Uterus (tissue), 2 donors: Measurements from ENCODE around the gene GJB6.

Experiments
- POLR2A ChIP-seq, 2 donors: fragments of 450-650 bp; IDR thresholded peaks; one replicate each; pipeline ENCODE4 v1.6.1; 2016; ENCODE audit warnings: antibody characterized with exemption in 2 of 2, mild to moderate bottlenecking in 1 of 2, moderate library complexity in 1 of 2
- TF ChIP-seq, protein P1 (sequence below), 4 experiments: fragments of 200-600 bp in 2 of 4; fragments of 450-650 bp in 2 of 4; sonication (generic) in 2 of 4; IDR thresholded peaks; one replicate each; pipeline ENCODE4 v1.5.1; 2016 to 2019; ENCODE audit warnings: antibody characterized with exemption in 4 of 4, mild to moderate bottlenecking in 2 of 4, moderate library complexity in 1 of 4

DNA sequence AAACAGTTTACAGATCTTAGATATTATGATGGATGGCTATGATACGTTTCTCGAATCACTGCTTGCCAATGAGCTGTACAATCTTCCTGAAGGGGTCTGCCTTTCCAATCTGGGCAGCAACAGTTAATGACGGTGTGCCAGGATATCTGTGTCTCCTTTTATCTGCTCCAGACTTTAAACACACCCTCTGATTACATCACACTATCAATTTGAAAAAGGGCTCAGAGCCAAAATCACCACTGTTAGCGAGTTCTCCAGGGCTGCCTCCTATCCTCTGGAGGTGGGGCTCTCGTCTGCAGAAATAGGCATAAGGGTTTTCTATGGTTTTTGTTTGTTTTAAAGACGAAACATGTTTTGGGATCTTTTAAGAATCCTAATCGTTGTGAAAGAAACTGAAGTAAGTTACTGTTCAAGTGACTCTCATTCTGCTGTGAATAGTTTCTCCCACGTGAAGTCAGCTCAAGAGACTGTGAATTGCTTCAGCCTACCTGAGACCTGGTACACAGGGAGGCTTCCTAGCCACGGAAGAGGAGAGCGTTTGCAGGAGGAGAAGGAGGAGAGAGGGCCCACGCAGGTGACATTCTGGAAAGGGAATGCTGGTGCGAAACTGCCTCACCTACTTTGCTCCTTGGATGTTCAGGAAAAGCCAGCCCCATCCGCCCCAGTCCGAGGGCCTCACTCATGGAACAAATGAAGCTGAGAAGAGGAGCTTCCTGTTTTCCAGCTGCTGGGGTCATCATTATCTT lies 56.0 kb downstream of the GJB6 start:
- TF ChIP-seq, protein P1, sequence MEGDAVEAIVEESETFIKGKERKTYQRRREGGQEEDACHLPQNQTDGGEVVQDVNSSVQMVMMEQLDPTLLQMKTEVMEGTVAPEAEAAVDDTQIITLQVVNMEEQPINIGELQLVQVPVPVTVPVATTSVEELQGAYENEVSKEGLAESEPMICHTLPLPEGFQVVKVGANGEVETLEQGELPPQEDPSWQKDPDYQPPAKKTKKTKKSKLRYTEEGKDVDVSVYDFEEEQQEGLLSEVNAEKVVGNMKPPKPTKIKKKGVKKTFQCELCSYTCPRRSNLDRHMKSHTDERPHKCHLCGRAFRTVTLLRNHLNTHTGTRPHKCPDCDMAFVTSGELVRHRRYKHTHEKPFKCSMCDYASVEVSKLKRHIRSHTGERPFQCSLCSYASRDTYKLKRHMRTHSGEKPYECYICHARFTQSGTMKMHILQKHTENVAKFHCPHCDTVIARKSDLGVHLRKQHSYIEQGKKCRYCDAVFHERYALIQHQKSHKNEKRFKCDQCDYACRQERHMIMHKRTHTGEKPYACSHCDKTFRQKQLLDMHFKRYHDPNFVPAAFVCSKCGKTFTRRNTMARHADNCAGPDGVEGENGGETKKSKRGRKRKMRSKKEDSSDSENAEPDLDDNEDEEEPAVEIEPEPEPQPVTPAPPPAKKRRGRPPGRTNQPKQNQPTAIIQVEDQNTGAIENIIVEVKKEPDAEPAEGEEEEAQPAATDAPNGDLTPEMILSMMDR (IDR thresholded peaks at IDR 0.05), result no peak
- no peak for TF ChIP-seq POLR2A (IDR thresholded peaks at IDR 0.05)
